Lower leg skin (tissue), 4 donors: ENCODE data around the gene CES3. TPM values are rescaled to one million over a fixed set of nuclear protein-coding genes. Genes with fewer than 3 reads are reported as not detected.

ENCODE experiments used
- DNase-seq, 2 donors: peaks; one replicate each; pipeline ENCODE4 v3.0.0-alpha.2; 2019; ENCODE audit warnings: low spot score in 2 of 2
- H3K4me3 ChIP-seq: fragments of 200-600 bp; sonication (generic); 2 replicates; pipeline ENCODE4 v1.5.1; 2017; ENCODE audit warnings: mild to moderate bottlenecking, low read depth; ENCODE audit not compliant: poor library complexity, severe bottlenecking
- POLR2A ChIP-seq, 2 donors: fragments of 450-650 bp; IDR thresholded peaks; one replicate each; pipeline ENCODE4 v1.6.1; 2016 to 2017; ENCODE audit warnings: antibody characterized with exemption in 2 of 2, mild to moderate bottlenecking in 1 of 2, moderate library complexity in 1 of 2
- WGBS, 2 donors: methylation state at CpG; one replicate each; pipeline ENCODE4 v1.1.5; 2018; 5-methylcytosine and 5-hydroxymethylcytosine counted together
- intact Hi-C: fragments of 100-400 bp; cut with DNase I; formaldehyde crosslinking; loops from one replicate; pipeline ENCODE4 v1.15.0; 2023; ENCODE audit warnings: low total_unique reads
- total RNA-seq, 4 donors: library from RNA; depleted of rRNA; stranded (reverse); fragments of >200 nt; gene quantifications; one replicate each; pipeline ENCODE4 v1.1.0, GENCODE V29; 2016
- TF ChIP-seq, protein P1 (sequence below), 3 donors: fragments of 450-650 bp; IDR thresholded peaks; one replicate each; pipeline ENCODE4 v1.5.1; 2016; ENCODE audit warnings: antibody characterized with exemption in 3 of 3, mild to moderate bottlenecking in 3 of 3, moderate library complexity in 2 of 3

The CES3 gene
- total RNA-seq, 4 donors from 2014 or later: 0.59 to 1.3 (median 1.2) TPM

DNA sequence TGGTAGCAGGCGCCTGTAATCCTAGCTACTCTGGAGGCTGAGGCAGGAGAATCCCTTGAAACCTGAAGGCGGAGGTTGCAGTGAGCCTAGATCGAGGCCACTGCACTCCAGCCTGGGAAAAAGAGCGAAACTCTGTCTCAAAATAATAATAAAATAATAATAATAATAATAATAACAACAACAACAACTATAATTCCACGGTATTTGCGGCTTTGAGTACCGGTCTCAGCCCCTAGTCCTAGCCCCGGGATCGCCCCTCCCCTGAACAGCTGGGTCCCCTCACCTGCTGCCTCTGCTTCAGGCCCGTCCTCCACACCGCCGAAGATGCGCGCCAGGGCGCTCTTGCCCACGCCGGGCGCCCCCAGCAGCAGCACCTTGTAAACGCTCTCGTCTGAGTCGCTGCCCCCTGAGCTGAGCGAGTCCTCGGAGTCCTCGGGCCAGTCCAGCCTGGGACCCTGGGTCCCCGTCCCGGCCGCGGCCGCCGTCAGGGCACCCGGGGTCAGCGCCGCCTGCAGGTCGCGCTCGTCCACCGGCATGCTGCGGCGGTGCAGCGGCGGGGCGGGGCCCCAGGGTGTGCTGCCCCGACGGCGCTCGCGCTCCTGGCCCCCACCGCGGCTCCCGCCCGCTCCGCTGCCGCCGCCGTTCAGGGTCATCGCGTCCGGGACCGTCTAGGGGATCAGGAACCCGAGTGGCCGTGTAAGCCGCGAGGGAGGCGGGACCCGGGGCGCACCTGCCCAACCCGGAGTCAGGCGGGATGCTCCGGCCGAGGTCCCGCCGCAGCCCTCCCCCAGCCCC, 36.3 kb upstream of the CES3 start:
- DNase-seq: no peak
- no peak overlapping the region for H3K4me3 ChIP-seq
- intact Hi-C loops: no loop called here
- TF ChIP-seq, protein P1, sequence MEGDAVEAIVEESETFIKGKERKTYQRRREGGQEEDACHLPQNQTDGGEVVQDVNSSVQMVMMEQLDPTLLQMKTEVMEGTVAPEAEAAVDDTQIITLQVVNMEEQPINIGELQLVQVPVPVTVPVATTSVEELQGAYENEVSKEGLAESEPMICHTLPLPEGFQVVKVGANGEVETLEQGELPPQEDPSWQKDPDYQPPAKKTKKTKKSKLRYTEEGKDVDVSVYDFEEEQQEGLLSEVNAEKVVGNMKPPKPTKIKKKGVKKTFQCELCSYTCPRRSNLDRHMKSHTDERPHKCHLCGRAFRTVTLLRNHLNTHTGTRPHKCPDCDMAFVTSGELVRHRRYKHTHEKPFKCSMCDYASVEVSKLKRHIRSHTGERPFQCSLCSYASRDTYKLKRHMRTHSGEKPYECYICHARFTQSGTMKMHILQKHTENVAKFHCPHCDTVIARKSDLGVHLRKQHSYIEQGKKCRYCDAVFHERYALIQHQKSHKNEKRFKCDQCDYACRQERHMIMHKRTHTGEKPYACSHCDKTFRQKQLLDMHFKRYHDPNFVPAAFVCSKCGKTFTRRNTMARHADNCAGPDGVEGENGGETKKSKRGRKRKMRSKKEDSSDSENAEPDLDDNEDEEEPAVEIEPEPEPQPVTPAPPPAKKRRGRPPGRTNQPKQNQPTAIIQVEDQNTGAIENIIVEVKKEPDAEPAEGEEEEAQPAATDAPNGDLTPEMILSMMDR (IDR thresholded peaks at IDR 0.05): no peak
- no peak for TF ChIP-seq POLR2A (IDR thresholded peaks at IDR 0.05)
- 19 to 24% methylated on average over 21 to 26 of the region's 72 CpGs for WGBS, 2 donors

DNA sequence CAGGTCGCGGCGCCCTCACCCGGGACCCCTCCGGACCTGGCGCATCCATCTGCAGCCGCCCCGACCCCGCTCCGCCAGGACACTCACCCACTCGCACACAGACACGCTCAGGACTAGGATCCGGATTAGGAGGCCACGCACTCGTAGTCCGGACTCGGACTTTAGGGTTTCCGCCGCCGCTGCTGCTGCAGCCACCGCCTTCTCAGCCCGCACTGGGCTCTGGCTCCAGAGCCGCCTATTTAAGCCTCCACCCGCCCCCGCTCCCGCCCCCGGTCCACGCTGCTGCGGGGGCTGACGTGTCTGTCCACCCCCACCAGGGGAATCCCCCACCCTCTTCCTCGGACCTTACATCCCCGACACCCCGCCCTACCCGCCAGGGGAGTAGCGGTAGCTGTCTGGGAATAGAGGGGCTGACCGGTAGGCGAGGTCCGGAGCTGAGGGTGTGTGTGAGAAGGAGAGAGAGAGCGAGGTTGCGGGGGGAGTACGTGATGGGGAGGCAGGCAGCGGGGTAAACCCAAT, 35.7 kb upstream of the CES3 start, which contains the start of gene RRAD:
RRAD (minus strand) TSS at position 214 of the 519 bp plus-strand sequence. CDS start 356 bp downstream, outside the sequence.
- 10 to 17% methylated on average over 23 to 26 of the region's 42 CpGs for WGBS, 2 donors
- DNase-seq: no peak
- TF ChIP-seq, protein P1 (IDR thresholded peaks at IDR 0.05): no peak
- TF ChIP-seq POLR2A (IDR thresholded peaks at IDR 0.05): no peak
- intact Hi-C loops: no loop called here
- no peak within 1 kb of the TSS for H3K4me3 ChIP-seq

DNA sequence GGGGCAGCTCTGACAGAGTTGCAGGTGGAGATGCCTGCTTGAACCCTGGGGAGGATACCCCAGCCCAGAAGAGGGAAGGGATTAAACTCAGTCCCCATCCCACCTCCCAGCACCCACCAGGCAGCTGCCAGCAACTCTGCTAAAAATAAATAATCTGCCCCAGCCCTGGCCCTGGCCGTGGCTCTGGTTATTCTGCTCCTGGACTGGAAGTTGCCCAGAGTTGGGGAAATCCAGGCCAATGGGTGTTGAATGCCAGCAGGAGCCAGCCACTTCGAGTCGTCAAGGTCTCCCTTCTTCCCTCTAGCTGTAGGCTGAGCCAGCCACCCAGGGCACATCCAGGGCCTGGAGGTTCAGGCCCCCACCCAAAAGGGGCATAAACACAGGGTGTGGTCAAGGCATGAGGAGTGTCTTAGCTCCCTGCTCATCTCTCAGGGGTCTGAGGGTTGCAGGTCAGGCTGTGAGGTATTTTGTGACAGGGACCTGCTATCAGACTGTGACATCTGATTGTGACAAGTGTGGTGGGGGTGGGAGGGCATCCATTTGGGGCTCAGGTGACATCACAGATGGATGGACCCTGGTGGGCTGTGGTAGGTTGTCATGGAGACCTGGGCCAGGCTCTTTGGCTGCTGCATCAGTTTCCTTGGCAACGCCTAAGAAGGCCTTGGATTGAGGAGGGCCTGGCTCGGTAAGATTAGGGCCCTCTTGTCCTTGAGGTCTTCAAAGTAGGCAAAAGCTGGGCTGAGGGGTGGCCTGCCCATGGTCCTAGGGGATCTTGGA, 34.7 kb upstream of the CES3 start:
- WGBS, 2 donors: 54 to 72% methylated on average over 5 of the region's 5 CpGs
- intact Hi-C loops: no loop called here
- TF ChIP-seq, protein P1 (IDR thresholded peaks at IDR 0.05): no peak
- no peak for TF ChIP-seq POLR2A (IDR thresholded peaks at IDR 0.05)
- DNase-seq: no peak
- no peak overlapping the region for H3K4me3 ChIP-seq

DNA sequence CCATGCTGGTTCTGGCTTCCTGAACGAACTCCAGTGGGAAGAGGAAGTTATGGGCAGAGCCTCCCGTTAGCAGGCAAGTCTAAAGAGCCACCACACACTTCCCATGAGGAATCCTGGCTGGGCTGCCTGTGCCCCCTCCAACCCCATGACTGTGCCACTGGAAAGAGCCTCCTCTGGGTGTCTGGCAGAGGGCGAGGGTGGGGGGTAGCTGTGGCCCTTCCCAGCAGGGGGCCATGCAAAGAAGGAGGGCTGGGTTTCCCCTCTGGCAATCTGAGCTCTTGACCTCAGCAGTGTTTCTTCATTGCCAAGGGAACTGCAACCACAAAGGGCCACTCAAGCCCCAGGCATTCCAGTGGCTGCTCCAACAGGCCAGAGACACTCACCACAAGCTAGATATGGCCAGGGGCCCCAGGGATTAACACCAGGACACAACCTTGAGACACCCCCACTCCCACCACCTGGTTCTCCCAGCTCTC, 34.1 kb upstream of the CES3 start:
- 52 to 63% methylated on average over 2 to 3 of the region's 3 CpGs for whole genome bisulfite sequencing, 2 donors
- no peak for DNase-seq
- no peak overlapping the region for H3K4me3 ChIP-seq
- intact Hi-C loops: no loop called here
- TF ChIP-seq POLR2A (IDR thresholded peaks at IDR 0.05): no peak

DNA sequence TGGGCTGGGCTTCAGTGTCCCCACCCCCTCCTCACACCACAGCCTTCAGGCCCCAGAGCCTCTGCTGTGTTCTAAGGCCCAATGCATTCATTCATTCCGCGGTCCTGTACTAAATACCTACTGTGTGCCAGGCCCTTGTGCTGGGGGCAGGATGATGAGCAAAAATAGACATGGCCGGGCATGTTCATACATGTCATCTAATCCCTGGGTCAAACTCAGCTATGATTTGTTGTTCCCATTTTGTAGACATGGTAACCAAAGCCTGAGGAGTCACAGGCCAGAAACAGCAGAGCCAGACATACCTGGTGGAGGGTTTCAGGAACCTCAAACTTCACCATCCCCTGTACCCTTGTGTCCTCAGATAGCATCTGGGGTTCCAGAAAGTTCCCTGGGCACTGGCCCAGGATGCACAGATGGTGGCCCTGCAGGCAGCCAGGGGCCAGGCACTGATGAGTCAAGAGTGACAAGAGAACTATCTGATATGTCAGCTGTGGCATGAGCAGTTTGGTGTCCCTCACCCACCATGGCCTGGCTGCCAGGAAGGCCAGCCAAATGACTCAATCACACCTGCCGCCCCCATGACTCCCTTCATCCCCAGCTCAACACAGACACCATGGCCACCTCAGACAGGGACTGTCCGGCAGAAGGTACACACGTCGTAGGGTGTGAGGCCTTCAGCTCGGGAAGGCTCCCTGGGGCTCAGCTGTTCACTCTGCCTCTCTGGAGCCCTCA, 33.0 kb upstream of the CES3 start:
- WGBS, 2 donors: 77 to 83% methylated on average over 8 of the region's 8 CpGs
- TF ChIP-seq, protein P1 (IDR thresholded peaks at IDR 0.05): no peak
- TF ChIP-seq POLR2A (IDR thresholded peaks at IDR 0.05): no peak
- intact Hi-C loops: no loop called here

More for the DNA sequence above, 33.0 kb upstream of the CES3 start:
- H3K4me3 ChIP-seq: no peak overlapping the region
- DNase-seq: no peak
